Mesenchymal stem cell (in vitro differentiated cells and primary cell): ENCODE data around the gene NAPB.

Source experiments
- DNase-seq: peaks from one replicate; pipeline ENCODE4 v3.0.0-alpha.2; 2013
- H2AFZ ChIP-seq: one replicate; pipeline ENCODE4 v1.6.1; 2013; ENCODE audit warnings: low read depth, mild to moderate bottlenecking, control low read depth, inconsistent platforms, low read length, moderate library complexity
- H2AK5ac ChIP-seq: 2 replicates; pipeline ENCODE4 v1.6.1; 2013; ENCODE audit warnings: low read length, moderate library complexity, mild to moderate bottlenecking, inconsistent platforms; ENCODE audit not compliant: severe bottlenecking
- H2BK120ac ChIP-seq: one replicate; pipeline ENCODE4 v1.6.1; 2013; ENCODE audit warnings: low read depth, mild to moderate bottlenecking, inconsistent platforms, low read length, moderate library complexity
- H2BK12ac ChIP-seq, 2 experiments: one replicate each; pipeline ENCODE4 v1.6.1; 2013; ENCODE audit warnings: inconsistent platforms in 2 of 2, low read length in 2 of 2, mild to moderate bottlenecking in 2 of 2, moderate library complexity in 2 of 2, control low read depth in 1 of 2
- H2BK15ac ChIP-seq: one replicate; pipeline ENCODE4 v1.6.1; 2013; ENCODE audit warnings: mild to moderate bottlenecking, low read depth, inconsistent platforms; ENCODE audit not compliant: poor library complexity, severe bottlenecking
- H2BK5ac ChIP-seq: 2 replicates; pipeline ENCODE4 v1.6.1; 2013; ENCODE audit warnings: low read depth, mild to moderate bottlenecking, low read length, control low read depth, inconsistent platforms; ENCODE audit not compliant: poor library complexity, severe bottlenecking
- H3K14ac ChIP-seq, 2 experiments: one replicate each; pipeline ENCODE4 v1.6.1; 2013; ENCODE audit warnings: inconsistent platforms in 2 of 2, low read length in 2 of 2, control low read depth in 1 of 2, mild to moderate bottlenecking in 1 of 2, moderate library complexity in 1 of 2
- H3K18ac ChIP-seq, 2 experiments: one replicate each; pipeline ENCODE4 v1.6.1; 2013; ENCODE audit warnings: inconsistent platforms in 2 of 2, low read length in 2 of 2, control low read depth in 1 of 2, low read depth in 1 of 2, mild to moderate bottlenecking in 1 of 2
- H3K23ac ChIP-seq, 2 experiments: one replicate each; pipeline ENCODE4 v1.6.1; 2013; ENCODE audit warnings: inconsistent platforms in 2 of 2, low read length in 2 of 2, mild to moderate bottlenecking in 2 of 2, moderate library complexity in 2 of 2, control low read depth in 1 of 2
- H3K27ac ChIP-seq: 2 replicates; pipeline ENCODE4 v1.5.1; 2013; ENCODE audit warnings: mild to moderate bottlenecking, moderate library complexity, low read length, control low read depth, inconsistent platforms; ENCODE audit not compliant: poor library complexity, severe bottlenecking
- H3K27me3 ChIP-seq, 2 experiments: 2 replicates each; pipeline versions ENCODE4 v1.6.1 to v1.7.0; 2013; ENCODE audit warnings: low read length in 2 of 2, mild to moderate bottlenecking in 2 of 2, moderate library complexity in 2 of 2, control low read depth in 1 of 2, inconsistent platforms in 1 of 2; ENCODE audit not compliant: control insufficient read depth in 1 of 2, insufficient read depth in 1 of 2
- H3K36me3 ChIP-seq, 2 experiments: 2 replicates each; pipeline versions ENCODE4 v1.6.1 to v1.7.0; 2013; ENCODE audit warnings: low read length in 2 of 2, control low read depth in 1 of 2, inconsistent platforms in 1 of 2, low read depth in 1 of 2, mild to moderate bottlenecking in 1 of 2; ENCODE audit not compliant: insufficient read depth in 2 of 2, control insufficient read depth in 1 of 2
- H3K4ac ChIP-seq, 2 experiments: one replicate each; pipeline ENCODE4 v1.6.1; 2013; ENCODE audit warnings: inconsistent platforms in 2 of 2, low read length in 2 of 2, mild to moderate bottlenecking in 2 of 2, moderate library complexity in 2 of 2, control low read depth in 1 of 2, low read depth in 1 of 2
- H3K4me1 ChIP-seq: 2 replicates; pipeline ENCODE4 v1.6.1; 2013; ENCODE audit warnings: low read depth, low read length, control low read depth; ENCODE audit not compliant: control insufficient read depth, insufficient read depth
- H3K4me2 ChIP-seq: 2 replicates; pipeline ENCODE4 v1.6.1; 2013; ENCODE audit warnings: low read length, mild to moderate bottlenecking, inconsistent platforms; ENCODE audit not compliant: poor library complexity, severe bottlenecking
- H3K4me3 ChIP-seq, 2 experiments: 2 replicates each; pipeline versions ENCODE4 v1.5.1 to v1.7.0; 2013; ENCODE audit warnings: low read length in 2 of 2, mild to moderate bottlenecking in 2 of 2, control low read depth in 1 of 2, low read depth in 1 of 2; ENCODE audit not compliant: insufficient read depth in 1 of 2
- H3K79me1 ChIP-seq: replicated peaks from 2 replicates; pipeline ENCODE4 v1.6.1; 2013; ENCODE audit warnings: mild to moderate bottlenecking, control low read depth, low read length, inconsistent platforms; ENCODE audit not compliant: poor library complexity, severe bottlenecking
- H3K9ac ChIP-seq: 2 replicates; pipeline ENCODE4 v1.7.0; 2013; ENCODE audit warnings: mild to moderate bottlenecking, low read length, moderate library complexity
- H3K9me3 ChIP-seq: 2 replicates; pipeline ENCODE4 v1.7.0; 2013; ENCODE audit warnings: mild to moderate bottlenecking, low read length; ENCODE audit not compliant: control insufficient read depth
- H4K8ac ChIP-seq: one replicate; pipeline ENCODE4 v1.6.1; 2013; ENCODE audit warnings: inconsistent platforms, mild to moderate bottlenecking, low read length, moderate library complexity
- H4K91ac ChIP-seq: one replicate; pipeline ENCODE4 v1.6.1; 2013; ENCODE audit warnings: mild to moderate bottlenecking, low read length, inconsistent platforms
- WGBS: methylation state at CpG from one replicate; pipeline ENCODE4 v1.1.7; 2013; ENCODE audit warnings: mixed read lengths; 5-methylcytosine and 5-hydroxymethylcytosine counted together

Gene NAPB

DNA sequence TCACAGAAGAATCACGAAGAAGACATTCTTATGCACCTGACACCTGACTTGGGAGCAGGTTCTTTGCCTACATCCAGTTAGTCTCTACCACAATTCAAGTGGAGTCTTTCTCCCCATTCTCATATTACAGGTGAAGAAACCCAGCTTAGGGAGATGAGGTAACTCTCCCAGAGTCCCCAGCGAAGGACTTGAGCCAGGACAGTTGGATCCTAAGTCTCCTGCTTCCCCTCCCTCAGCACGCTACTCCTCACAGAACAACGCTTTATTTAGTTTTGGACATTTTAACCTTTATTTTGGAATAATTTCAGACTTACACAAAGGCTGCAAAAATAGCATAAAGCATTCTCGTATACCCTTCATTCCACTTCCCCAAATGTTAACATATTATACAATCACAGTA is 17.4 kb upstream of the NAPB start:
- Histone ChIP-seq H2AK5ac (no peak overlapping the region), H3K27me3 (peaks cover 18 to 33% of the 10 kb centered on the region in 2 experiments), H2BK12ac (no peak overlapping the region), H3K9ac (no peak overlapping the region), H3K14ac (no peak overlapping the region), H2BK5ac (no peak overlapping the region), H3K27ac (no peak overlapping the region), H3K18ac (no peak overlapping the region), H4K8ac (no peak overlapping the region), H3K79me1 (no peaks in the 10 kb centered on the region), H3K23ac (no peak overlapping the region), H3K4me3 (no peak overlapping the region), H3K9me3 (no peaks in the 10 kb centered on the region), H2AFZ (no peak overlapping the region), H3K36me3 (no peaks in the 10 kb centered on the region), H3K4ac (no peak overlapping the region), H2BK15ac (no peak overlapping the region), H2BK120ac (no peak overlapping the region), H3K4me2 (no peak overlapping the region), H3K4me1 (peaks cover 3% of the 10 kb centered on the region), H4K91ac (no peak overlapping the region)
- no peak for DNase-seq
- WGBS: 76% methylated on average over 5 of the region's 5 CpGs

GRCh38 chr20:23437126-23437899 is 16.0 kb upstream of the NAPB start:
- Histone ChIP-seq H3K14ac (no peak overlapping the region), H3K23ac (no peak overlapping the region), H2BK120ac (no peak overlapping the region), H3K4me1 (peaks cover 3% of the 10 kb centered on the region), H4K91ac (no peak overlapping the region), H2AK5ac (no peak overlapping the region), H2BK5ac (no peak overlapping the region), H3K18ac (no peak overlapping the region), H3K4ac (no peak overlapping the region), H4K8ac (no peak overlapping the region), H3K9me3 (no peaks in the 10 kb centered on the region), H3K79me1 (no peaks in the 10 kb centered on the region), H3K27ac (no peak overlapping the region), H2BK12ac (no peak overlapping the region), H3K4me3 (no peak overlapping the region), H3K4me2 (no peak overlapping the region), H3K27me3 (peaks cover 18 to 33% of the 10 kb centered on the region in 2 experiments), H2BK15ac (no peak overlapping the region), H2AFZ (no peak overlapping the region), H3K36me3 (no peaks in the 10 kb centered on the region), H3K9ac (no peak overlapping the region)
- 83% methylated on average over 9 of the region's 9 CpGs for WGBS
- DNase-seq: no peak

- Histone ChIP-seq H3K18ac (no peak overlapping the region), H4K91ac (no peak overlapping the region), H2AK5ac (no peak overlapping the region), H3K27me3 (peaks cover 18 to 33% of the 10 kb centered on the region in 2 experiments), H4K8ac (no peak overlapping the region), H3K27ac (no peak overlapping the region), H3K14ac (no peak overlapping the region), H2BK15ac (no peak overlapping the region), H3K4me2 (no peak overlapping the region), H3K79me1 (no peaks in the 10 kb centered on the region), H3K36me3 (no peaks in the 10 kb centered on the region), H3K4me1 (peaks cover 3% of the 10 kb centered on the region), H3K9me3 (no peaks in the 10 kb centered on the region), H3K4me3 (no peak overlapping the region), H3K23ac (no peak overlapping the region), H2BK5ac (no peak overlapping the region), H2BK12ac (no peak overlapping the region), H3K4ac (no peak overlapping the region), H2BK120ac (no peak overlapping the region), H3K9ac (no peak overlapping the region), H2AFZ (no peak overlapping the region)
- no peak for DNase-seq
- 54% methylated on average over 3 of the region's 3 CpGs for WGBS
Observed at GRCh38 chr20:23436681-23437080, 15.4 kb upstream of the NAPB start.

- Histone ChIP-seq H4K8ac (no peak overlapping the region), H3K27ac (no peak overlapping the region), H3K14ac (no peak overlapping the region), H4K91ac (peak overlapping the region; percentile 36), H3K4ac (no peak overlapping the region), H3K4me3 (no peak overlapping the region), H3K23ac (no peak overlapping the region), H2AK5ac (no peak overlapping the region), H3K79me1 (no peaks in the 10 kb centered on the region), H2BK120ac (no peak overlapping the region), H3K27me3 (peaks cover 18 to 33% of the 10 kb centered on the region in 2 experiments), H3K36me3 (no peaks in the 10 kb centered on the region), H3K4me2 (no peak overlapping the region), H2BK12ac (no peak overlapping the region), H3K18ac (no peak overlapping the region), H2AFZ (no peak overlapping the region), H3K9ac (no peak overlapping the region), H3K9me3 (no peaks in the 10 kb centered on the region), H3K4me1 (peaks cover 3% of the 10 kb centered on the region), H2BK15ac (no peak overlapping the region), H2BK5ac (no peak overlapping the region)
- 84% methylated on average over 11 of the region's 11 CpGs for WGBS
- DNase-seq: no peak
Observed at GRCh38 chr20:23435626-23436539, 14.6 kb upstream of the NAPB start.
